ENCODE measurements around the gene SEC14L1.

DNA sequence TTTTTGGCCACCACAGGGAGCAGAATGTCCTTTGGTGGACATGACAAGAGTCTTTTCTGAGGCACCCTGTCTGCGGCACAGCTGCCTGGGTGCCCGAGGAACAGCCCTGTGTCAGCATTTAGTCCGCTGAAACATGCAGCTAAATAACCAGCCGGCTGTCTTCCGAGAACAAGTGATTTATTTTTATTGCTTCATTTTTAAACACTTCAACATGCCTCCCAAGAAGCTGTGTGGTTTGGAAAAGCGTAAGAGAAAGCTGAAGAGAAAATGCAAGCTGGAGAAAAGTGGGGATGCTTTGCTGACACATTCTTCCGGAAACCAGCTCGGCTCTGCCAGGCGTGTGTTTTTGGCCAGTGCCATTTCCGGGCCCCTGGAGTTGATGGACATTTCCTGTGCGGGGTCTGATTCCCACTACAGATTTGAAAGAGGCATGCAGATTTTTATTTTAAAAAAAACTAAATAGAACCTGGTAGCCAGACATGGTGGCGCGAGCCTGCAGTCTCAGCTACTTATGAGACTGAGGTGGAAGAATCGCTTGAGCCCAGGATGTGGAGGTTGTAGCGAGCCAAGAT, 94.7 kb downstream of the SEC14L1 start:
- TF ChIP-seq, protein P1, sequence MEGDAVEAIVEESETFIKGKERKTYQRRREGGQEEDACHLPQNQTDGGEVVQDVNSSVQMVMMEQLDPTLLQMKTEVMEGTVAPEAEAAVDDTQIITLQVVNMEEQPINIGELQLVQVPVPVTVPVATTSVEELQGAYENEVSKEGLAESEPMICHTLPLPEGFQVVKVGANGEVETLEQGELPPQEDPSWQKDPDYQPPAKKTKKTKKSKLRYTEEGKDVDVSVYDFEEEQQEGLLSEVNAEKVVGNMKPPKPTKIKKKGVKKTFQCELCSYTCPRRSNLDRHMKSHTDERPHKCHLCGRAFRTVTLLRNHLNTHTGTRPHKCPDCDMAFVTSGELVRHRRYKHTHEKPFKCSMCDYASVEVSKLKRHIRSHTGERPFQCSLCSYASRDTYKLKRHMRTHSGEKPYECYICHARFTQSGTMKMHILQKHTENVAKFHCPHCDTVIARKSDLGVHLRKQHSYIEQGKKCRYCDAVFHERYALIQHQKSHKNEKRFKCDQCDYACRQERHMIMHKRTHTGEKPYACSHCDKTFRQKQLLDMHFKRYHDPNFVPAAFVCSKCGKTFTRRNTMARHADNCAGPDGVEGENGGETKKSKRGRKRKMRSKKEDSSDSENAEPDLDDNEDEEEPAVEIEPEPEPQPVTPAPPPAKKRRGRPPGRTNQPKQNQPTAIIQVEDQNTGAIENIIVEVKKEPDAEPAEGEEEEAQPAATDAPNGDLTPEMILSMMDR (IDR thresholded peaks at IDR 0.05), result no peak
- no peak for TF ChIP-seq POLR2AphosphoS5 (IDR thresholded peaks at IDR 0.05; ENCODE audit: low read depth, low read length)
- no peak for TF ChIP-seq SIN3A (IDR thresholded peaks at IDR 0.05; ENCODE audit: borderline replicate concordance, insufficient read depth, low read depth, low read length)
- TF ChIP-seq, protein P2, sequence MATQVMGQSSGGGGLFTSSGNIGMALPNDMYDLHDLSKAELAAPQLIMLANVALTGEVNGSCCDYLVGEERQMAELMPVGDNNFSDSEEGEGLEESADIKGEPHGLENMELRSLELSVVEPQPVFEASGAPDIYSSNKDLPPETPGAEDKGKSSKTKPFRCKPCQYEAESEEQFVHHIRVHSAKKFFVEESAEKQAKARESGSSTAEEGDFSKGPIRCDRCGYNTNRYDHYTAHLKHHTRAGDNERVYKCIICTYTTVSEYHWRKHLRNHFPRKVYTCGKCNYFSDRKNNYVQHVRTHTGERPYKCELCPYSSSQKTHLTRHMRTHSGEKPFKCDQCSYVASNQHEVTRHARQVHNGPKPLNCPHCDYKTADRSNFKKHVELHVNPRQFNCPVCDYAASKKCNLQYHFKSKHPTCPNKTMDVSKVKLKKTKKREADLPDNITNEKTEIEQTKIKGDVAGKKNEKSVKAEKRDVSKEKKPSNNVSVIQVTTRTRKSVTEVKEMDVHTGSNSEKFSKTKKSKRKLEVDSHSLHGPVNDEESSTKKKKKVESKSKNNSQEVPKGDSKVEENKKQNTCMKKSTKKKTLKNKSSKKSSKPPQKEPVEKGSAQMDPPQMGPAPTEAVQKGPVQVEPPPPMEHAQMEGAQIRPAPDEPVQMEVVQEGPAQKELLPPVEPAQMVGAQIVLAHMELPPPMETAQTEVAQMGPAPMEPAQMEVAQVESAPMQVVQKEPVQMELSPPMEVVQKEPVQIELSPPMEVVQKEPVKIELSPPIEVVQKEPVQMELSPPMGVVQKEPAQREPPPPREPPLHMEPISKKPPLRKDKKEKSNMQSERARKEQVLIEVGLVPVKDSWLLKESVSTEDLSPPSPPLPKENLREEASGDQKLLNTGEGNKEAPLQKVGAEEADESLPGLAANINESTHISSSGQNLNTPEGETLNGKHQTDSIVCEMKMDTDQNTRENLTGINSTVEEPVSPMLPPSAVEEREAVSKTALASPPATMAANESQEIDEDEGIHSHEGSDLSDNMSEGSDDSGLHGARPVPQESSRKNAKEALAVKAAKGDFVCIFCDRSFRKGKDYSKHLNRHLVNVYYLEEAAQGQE (IDR thresholded peaks at IDR 0.05; ENCODE audit: insufficient read depth in 1 of 2, low read depth in 2 of 2, low read length in 1 of 2), result no peak
